Fibroblast of mammary gland (primary cell): ENCODE results near the gene DSCAML1.

ENCODE experiments used
- DNase-seq: peaks from one replicate; pipeline ENCODE4 v3.0.0-alpha.2; 2010; ENCODE audit warnings: low read depth
- H3K4me3 ChIP-seq: 2 replicates; pipeline ENCODE4 v1.5.1; 2011; ENCODE audit warnings: low read depth, mild to moderate bottlenecking, low read length, moderate library complexity; ENCODE audit not compliant: control insufficient read depth
- CTCF ChIP-seq: conservative IDR thresholded peaks from 2 replicates; pipeline ENCODE4 v1.5.1; 2011; ENCODE audit warnings: low read depth, low read length, inconsistent platforms; ENCODE audit not compliant: control insufficient read depth, insufficient read depth

Gene DSCAML1

DNA sequence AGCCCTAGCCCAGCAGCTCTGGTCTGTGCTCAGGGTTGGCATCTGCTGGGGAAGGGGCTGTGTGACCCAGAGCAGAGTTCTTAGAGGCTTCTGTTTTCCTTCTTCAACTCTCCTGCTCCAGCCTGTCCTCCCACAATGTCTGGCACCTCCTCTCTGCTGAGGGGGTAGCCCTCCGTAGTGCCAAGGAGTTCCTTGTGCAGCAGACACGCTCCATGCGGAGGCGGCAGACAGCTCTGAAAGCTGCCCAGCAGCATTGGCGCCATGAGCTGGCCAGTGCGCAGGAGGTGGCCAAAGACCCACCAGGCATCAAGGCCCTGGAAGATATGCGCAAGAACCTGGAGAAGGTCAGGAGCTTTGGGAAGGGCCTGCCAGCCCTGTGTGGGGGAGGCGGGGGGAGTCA is 400.0 kb downstream of the DSCAML1 start:
- DNase-seq = no peak
- TF ChIP-seq CTCF = no peak
- no peak overlapping the region for H3K4me3 ChIP-seq

GRCh38 chr11:117395476-117395875 is 401.5 kb downstream of the DSCAML1 start:
- H3K4me3 ChIP-seq = no peak overlapping the region
- no peak for TF ChIP-seq CTCF
- no peak for DNase-seq

DNA sequence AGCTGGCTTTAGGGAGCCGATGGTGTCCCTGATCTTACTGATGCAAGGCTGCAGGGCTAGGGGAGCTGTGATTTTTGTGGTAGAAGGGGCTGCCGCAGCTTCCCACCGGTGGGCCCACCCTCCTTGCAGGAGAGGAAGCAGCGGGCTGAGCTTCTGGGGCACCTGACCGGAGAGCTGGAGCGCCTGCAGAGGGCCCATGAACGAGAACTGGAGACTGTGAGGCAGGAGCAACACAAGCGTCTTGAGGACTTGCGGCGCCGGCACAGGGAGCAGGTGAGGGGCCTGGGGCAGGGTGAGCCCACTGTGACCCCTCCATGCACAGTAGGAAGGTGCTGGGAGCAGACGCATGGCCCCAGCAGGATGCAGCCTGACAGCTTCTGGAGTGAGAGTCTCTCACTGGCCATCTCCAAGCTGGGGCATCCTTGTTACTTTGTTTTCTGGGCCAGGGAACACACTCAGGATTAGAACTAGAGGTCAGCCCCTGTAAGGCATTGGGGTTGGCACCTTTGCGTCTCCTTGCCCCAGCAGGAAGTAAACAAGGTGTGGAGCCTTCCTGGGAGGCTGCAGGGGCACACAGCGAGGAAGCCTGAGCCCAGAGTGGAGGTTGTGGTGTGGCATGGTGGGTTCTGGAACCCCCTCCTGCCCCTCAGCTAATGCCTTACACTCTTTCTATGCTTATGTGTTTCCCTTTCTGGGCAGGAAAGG is 402.6 kb downstream of the DSCAML1 start:
- TF ChIP-seq CTCF = no peak
- no peak for DNase-seq
- no peak overlapping the region for H3K4me3 ChIP-seq

DNA sequence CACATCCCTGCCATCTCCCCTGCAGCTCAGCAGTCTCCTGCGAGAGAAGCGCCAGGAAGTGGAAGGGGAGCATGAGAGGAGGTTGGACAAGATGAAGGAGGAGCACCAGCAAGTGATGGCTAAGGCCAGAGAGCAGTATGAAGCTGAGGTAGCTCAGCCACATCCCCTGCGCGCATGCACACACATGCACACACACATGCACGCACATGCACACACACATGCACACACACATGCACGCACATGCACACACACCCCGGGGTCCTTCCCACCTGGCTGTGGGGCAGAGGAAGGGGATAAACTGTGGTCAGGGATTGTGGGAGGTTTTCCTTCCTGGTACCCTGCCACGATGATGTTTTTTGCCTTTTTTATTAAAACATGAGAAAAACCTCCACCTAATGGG is 404.0 kb downstream of the DSCAML1 start:
- H3K4me3 ChIP-seq = no peak overlapping the region
- no peak for DNase-seq
- TF ChIP-seq CTCF = no peak

- TF ChIP-seq CTCF = no peak
- no peak for DNase-seq
- no peak overlapping the region for H3K4me3 ChIP-seq
Observed at GRCh38 chr11:117392001-117392690, 404.9 kb downstream of the DSCAML1 start.

GRCh38 chr11:117391181-117391580 is 405.8 kb downstream of the DSCAML1 start:
- DNase-seq = no peak

More at GRCh38 chr11:117391181-117391580, 405.8 kb downstream of the DSCAML1 start:
- no peak overlapping the region for H3K4me3 ChIP-seq
- no peak for TF ChIP-seq CTCF
